ENCODE results near the gene CDC42SE1.
A peak's percentile ranks its signal among the peaks of the same experiment; 100 is the strongest.

Gene CDC42SE1

GRCh38 chr1:151006327-151007052 is 52.9 kb downstream of the CDC42SE1 start, which contains the start of gene MINDY1:
Gene MINDY1, minus strand, starts transcription at chr1:151006902. Its CDS starts 4,285 bp downstream, at chr1:151002617.
- Histone ChIP-seq H3K36me3 (ENCODE audit: control insufficient read depth, insufficient read depth, low read length) (no peaks in the 10 kb centered on the region), H3K4me3 (replicated peaks; ENCODE audit: low read depth, low read length) (peak within 1 kb of the TSS; percentile 60), H3K27me3 (replicated peaks; ENCODE audit: control insufficient read depth, insufficient read depth, low read length) (no peaks in the 10 kb centered on the region)
- DNase-seq (ENCODE audit: extremely low read depth, insufficient read length) = peak; percentile 50
- TF ChIP-seq CTCF (IDR thresholded peaks at IDR 0.05; ENCODE audit: insufficient read depth, low read length, poor library complexity, severe bottlenecking) = peak; percentile 43

DNA sequence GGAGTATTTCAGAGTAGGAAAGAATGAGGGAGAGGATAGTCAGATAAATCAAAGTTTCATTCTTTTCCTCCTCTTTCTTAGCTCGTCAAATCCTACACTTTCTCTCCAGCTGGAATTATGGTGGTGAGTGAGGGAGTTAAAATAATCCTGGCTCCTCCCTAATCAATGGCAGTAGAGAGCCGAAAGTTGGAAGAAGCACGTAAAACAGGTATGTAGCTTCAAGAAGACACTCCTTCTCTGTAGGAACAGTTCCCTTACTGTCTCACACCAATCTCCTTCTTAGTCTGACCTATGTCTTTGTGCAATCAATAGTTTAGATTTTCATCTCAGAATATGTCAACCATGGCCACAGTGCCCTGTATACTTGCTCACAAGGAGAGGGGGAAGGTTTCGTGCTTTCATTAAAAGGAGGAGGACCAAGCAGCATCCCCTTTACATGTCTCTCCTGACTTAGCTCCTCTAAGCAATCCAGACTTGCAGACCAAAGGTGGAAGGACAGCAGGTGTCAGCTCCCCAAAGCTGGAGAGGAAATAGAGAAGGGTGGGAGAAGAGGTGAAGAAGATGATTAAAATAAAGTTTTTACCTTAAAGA is 53.6 kb downstream of the CDC42SE1 start:
- H3K27me3 ChIP-seq (replicated peaks; ENCODE audit: control insufficient read depth, insufficient read depth, low read length) = no peaks in the 10 kb centered on the region
- TF ChIP-seq CTCF (IDR thresholded peaks at IDR 0.05; ENCODE audit: insufficient read depth, low read length, poor library complexity, severe bottlenecking) = no peak
- DNase-seq (ENCODE audit: extremely low read depth, insufficient read length) = no peak
- H3K36me3 ChIP-seq (ENCODE audit: control insufficient read depth, insufficient read depth, low read length) = no peaks in the 10 kb centered on the region
- peak overlapping the region; percentile 60 for H3K4me3 ChIP-seq (replicated peaks; ENCODE audit: low read depth, low read length)

- Histone ChIP-seq H3K27me3 (replicated peaks; ENCODE audit: control insufficient read depth, insufficient read depth, low read length) (no peaks in the 10 kb centered on the region), H3K36me3 (ENCODE audit: control insufficient read depth, insufficient read depth, low read length) (no peaks in the 10 kb centered on the region; the same call in 1 of the 2 replicates), H3K4me3 (replicated peaks; ENCODE audit: low read depth, low read length) (no peak overlapping the region)
- no peak for TF ChIP-seq CTCF (IDR thresholded peaks at IDR 0.05; ENCODE audit: insufficient read depth, low read length, poor library complexity, severe bottlenecking)
- no peak for DNase-seq (ENCODE audit: extremely low read depth, insufficient read length)
Observed at GRCh38 chr1:151003180-151003579, 56.2 kb downstream of the CDC42SE1 start.

DNA sequence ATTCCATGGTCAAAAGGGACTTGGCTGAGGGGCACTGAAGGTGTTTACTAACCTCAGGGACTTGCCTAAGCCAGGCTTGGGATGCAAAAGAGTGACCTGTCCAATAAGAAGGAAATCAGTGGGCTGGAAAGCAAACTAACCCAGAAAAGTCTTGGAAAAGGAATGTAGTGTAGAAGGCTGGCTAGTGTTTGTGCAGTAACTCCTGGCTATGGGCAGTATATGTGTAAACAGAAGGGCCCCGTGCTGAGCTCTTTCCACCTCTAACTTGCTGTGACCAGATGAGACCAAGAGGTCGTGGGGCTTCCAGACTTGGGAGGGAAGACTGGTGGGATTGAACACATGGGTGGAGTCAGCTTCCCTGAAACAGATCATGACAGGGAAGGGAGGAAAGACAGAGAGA is 56.8 kb downstream of the CDC42SE1 start:
- no peaks in the 10 kb centered on the region; the same call in 1 of the 2 replicates for H3K36me3 ChIP-seq (ENCODE audit: control insufficient read depth, insufficient read depth, low read length)
- no peak for DNase-seq (ENCODE audit: extremely low read depth, insufficient read length)
- H3K4me3 ChIP-seq (replicated peaks; ENCODE audit: low read depth, low read length) = no peak overlapping the region
- TF ChIP-seq CTCF (IDR thresholded peaks at IDR 0.05; ENCODE audit: insufficient read depth, low read length, poor library complexity, severe bottlenecking) = no peak
- no peaks in the 10 kb centered on the region for H3K27me3 ChIP-seq (replicated peaks; ENCODE audit: control insufficient read depth, insufficient read depth, low read length)

GRCh38 chr1:151002051-151002450 is 57.4 kb downstream of the CDC42SE1 start:
- Histone ChIP-seq H3K36me3 (ENCODE audit: control insufficient read depth, insufficient read depth, low read length) (no peaks in the 10 kb centered on the region; the same call in 1 of the 2 replicates), H3K4me3 (replicated peaks; ENCODE audit: low read depth, low read length) (no peak overlapping the region), H3K27me3 (replicated peaks; ENCODE audit: control insufficient read depth, insufficient read depth, low read length) (no peaks in the 10 kb centered on the region)
- no peak for TF ChIP-seq CTCF (IDR thresholded peaks at IDR 0.05; ENCODE audit: insufficient read depth, low read length, poor library complexity, severe bottlenecking)
- no peak for DNase-seq (ENCODE audit: extremely low read depth, insufficient read length)
